ENCODE measurements around the gene GABRG3.

The GABRG3 gene

DNA sequence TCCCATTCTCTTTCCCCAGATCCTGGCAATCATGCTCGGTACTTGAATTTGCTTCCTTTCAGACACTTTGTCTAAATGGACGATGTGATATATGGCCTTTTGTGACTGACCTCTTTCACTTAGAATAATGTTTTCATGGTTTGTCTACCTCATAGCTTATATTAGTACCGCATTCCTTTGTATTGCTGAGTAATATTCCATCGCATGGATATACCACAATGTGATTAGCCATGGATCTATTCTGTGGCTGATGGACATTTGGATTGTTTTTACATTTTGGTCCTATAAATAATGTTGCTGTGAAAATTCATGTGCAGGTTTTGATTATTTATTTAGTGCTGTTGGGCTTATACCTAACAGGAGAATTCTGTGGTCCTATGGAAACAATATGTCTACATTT lies 458.6 kb downstream of the GABRG3 start:
- DNase-seq, result no peak

- DNase-seq, result no peak
These were observed 462.6 kb downstream of the GABRG3 start for GRCh38 chr15:27433604-27434003.

- DNase-seq, result no peak
These were observed 467.7 kb downstream of the GABRG3 start for GRCh38 chr15:27438403-27439375.

- DNase-seq, result no peak
These were observed 470.1 kb downstream of the GABRG3 start for GRCh38 chr15:27441120-27441519.

DNA sequence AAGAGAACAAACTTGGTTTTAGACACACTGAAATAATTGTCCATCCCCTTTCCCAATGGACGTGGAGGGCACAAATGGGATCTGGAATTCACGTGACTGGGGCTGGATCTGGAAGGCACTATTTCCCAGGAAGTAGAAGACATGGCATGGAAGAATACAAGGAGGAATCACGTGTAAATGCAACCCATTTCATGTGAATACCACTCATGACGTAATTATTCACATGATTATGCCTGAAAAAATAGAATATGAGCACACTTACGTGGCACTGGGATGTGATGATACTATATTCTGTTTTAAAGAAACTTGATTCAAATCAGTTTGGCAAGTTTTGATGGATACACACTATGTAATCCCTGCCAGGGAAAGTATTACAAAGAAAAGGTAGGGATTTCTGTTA lies 477.3 kb downstream of the GABRG3 start:
- DNase-seq, result no peak

DNA sequence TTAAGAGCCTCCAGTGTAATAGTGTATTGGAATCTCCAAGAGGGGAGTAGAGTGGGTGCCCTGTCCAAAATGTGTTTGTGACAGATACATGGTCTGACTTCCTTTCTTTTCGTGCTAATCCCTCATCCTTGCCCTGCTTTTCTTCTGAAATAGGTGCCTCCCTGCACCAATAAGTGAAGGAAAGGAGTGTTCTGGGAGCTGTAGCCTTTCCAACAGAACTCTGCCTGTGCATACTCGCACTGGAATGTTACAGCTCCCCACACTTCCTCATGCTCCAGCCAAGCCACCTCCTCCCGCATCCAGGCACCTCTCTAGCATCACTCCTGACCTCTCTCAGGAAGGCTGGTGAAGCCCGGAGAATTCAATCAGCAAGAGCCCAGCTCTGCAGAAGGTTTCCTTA lies 478.0 kb downstream of the GABRG3 start:
- no peak for DNase-seq

- no peak for DNase-seq
These were observed 479.0 kb downstream of the GABRG3 start for GRCh38 chr15:27449941-27450340.

DNA sequence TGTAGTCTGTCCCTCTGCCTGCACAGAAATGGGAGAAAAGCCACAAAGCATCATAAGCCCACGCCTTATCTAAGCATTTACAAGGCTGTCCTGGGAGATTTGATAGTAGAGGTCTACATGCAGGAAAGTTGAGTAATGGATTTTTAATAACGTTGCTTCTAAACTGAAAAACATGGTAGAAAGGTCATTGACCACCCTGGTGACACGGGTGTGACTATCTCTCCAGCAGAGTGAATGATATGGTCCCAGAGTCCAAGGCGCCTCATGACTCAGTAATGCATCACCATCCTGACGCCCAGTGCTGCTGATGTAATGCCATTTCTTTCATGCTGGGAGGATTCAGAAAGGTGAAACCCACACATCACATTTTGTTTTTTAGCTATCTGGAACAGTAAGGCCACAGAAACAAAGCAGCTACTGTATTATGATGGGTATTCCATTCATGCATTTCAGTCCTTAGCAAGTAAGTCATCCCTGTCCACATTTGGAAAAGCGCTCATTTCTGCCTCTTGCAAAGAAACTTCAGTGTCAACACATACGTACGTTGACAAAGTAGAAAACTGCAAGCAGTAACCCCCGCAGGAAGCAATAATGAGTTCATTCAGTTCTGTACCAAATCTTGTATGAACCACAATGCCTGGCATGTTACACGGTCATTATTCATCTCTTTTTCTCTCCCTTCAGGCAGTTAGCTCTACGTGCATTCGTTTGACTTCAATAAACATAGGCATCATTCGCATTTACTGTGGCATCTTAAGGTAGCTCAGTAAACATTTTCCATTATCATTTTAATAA lies 483.5 kb downstream of the GABRG3 start:
- DNase-seq, result no peak

- DNase-seq, result no peak
These were observed 485.8 kb downstream of the GABRG3 start for GRCh38 chr15:27456807-27457206.

DNA sequence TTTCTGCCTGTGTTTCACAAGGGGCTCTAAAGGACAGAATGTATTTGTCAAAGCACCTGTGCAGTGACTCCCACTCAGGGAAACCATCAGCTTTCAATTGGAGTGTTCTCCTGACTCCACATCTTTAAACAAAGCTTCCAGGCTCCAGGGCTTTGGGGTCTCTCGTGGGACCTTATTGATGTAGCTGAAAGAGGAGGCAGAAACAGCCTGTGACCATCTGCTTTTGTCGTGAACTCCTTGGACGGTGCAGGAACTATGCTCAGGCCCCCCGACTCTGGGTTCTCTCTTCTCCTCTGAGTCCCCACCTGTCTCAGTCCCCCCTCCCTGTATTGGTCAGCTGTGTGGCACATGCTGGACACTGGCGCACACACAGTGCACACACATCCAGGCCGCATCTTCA lies 486.8 kb downstream of the GABRG3 start:
- no peak for DNase-seq

DNA sequence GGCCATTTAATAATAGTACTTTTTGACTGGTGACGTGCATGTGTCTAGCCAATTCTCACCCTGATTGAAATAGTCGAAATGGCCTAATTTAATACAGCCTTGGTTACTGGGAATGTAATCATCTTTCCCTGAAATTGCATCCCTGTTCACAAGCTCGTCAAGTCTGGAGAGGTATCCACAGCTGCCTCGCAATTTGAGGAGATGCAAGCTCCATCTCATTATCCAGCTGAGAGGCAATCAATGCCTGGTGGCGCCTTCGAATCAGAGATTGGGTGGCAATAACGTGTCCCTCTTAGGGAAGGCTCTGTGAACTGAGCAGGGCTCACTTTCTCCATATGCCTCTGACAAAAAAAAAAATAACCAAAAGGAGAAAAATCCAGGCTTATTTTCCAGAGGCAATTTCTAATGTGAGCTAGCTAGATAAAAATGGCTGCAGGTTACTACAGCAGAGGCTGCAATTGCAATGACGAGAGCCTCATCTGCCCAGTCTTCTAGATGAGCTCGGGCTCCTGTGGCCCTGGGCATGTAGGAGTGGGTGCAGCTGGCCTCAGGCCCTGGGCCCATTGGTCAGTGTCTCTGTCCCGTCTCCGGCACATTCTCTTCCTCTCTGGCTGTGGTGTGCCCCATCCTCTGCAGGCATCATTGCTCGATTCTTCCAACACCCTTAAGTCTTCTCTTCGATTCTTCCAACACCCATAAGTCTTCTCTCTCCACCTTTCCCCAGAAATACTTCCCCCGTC lies 487.5 kb downstream of the GABRG3 start:
- no peak for DNase-seq

DNA sequence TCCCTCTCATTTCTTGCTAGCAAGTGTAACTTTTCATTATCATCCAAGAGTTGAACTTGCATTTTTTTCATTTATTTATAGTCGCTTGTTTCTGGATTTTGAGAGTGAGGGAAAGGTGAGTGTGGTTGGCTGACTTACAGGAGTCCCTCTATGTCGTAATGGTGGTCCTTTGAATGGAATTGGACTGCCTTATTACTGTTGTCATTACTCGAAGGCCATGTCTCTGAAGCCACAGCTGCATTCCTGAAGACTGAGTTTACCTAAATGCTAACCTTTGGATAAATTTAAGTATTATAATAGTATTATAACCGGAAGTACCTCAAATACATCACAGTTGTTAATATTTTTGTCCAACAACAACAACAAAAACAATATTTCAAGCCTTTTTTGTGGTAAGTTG lies 488.9 kb downstream of the GABRG3 start:
- no peak for DNase-seq

GRCh38 chr15:27461181-27461580 lies 490.2 kb downstream of the GABRG3 start:
- DNase-seq, result no peak

DNA sequence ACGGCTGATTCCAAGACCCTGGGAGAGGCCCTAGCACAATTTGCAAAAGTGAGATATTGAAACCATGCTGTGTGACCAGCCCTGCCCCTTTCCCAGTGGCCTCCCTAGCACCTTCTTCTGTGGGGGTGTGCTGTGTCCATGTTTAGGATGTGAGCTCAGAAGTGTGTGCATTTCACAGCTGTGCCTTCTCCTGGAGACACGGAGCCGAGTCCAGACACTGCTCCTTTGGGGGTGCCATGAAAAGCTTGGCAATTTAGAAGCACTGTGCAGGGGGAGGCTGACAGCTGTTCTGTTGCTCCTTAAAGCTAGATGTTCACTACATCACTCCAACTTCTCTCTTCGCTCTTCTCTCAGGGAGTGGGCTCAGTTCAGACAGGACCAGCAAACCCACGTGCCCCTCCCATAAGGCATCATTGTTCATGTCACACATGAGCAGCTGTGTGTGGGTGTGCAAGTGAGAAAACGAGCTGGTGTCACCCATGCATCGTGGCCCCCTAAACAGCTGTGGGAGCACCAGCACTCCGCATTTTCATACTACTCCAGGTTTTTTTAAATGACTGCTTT lies 492.6 kb downstream of the GABRG3 start:
- DNase-seq, result no peak

GRCh38 chr15:27464941-27465612 lies 494.1 kb downstream of the GABRG3 start:
- DNase-seq, result no peak

DNA sequence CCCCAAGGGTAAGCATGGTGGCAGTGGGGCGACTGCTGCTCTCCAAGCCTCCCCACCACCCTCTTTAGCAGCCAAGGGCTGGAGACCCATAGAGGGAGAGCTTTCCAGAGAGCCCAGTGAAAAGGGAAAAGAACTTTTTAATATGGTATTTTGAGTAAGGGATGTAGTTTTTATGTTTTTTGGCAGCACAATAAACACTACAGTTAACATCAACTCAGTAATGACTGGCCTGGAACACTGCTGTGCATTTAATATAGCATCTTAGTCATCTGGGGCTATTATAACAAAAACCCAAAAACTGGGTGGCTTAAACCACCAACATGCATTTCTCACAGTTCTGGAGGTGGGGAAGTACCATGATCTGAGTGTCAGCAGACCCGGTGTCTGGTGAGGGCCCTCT lies 495.8 kb downstream of the GABRG3 start:
- DNase-seq, result no peak

GRCh38 chr15:27468151-27468591 lies 497.2 kb downstream of the GABRG3 start:
- DNase-seq, result no peak

DNA sequence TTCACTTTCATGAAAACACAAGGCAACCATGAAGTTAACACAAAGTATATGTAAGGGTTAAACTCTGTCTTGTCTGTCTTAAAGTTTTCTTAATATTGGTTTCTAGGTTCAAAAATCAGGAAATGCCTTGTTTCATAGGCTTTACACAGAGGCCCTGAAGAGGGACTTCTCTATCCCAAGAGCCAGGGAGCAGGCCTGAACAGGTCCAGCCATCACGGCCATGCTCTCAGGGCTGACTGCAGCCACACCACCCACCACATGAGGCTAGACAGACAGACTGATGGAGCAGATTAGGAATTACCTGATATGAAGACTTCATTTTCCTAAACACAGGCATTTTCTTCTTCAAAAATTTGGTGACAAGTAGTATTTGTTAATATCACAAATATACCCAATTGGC lies 502.9 kb downstream of the GABRG3 start:
- DNase-seq, result no peak

GRCh38 chr15:27475395-27475794 lies 504.4 kb downstream of the GABRG3 start:
- no peak for DNase-seq

DNA sequence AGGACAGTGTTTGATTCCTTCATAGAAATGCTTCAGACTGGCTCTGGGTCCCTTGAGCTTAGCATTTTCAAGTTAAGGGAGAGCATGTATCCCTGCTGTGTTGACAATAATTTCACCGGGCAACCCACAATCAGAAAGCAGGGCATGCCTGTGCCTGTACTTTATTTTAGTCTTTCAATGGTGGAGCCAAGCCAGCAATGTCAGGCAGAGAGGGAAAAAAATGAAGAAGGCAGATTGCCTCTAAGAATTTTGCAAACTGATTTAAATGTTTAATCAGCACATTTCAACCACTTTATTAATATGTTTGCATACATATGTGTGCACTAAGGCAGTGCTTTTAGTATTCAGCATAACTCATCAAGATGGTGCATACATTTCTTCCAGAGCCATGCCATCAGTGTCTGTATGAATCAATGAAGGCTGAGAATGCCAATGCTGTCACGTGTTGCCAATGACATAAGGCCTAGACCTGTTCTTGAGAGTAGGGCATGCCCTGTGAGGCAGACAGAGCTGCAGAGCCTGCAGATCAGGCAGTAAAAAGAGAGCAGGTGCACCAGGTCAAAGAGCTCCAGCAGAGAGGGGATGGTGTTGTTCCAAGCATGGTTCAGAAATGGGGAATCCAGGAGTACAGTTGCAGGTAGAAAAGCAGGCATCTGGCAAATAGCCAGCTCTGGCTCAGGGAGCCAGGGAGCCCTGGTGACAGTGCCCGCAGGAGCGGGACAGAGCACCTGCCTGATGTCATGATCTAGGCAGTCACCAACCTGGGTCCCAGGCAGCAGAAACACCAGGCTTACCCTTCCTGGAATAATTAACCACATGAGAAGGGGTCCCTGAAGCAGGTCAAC lies 508.5 kb downstream of the GABRG3 start:
- no peak for DNase-seq

- DNase-seq, result no peak
These were observed 509.2 kb downstream of the GABRG3 start for GRCh38 chr15:27480141-27480530.
